ENCODE results near the gene TIGD3.

TIGD3 gene

GRCh38 chr11:65354265-65355012, at the start of gene TIGD3:
TSS of gene TIGD3 (plus strand) at chr11:65354751. CDS start at chr11:65355809, 1,058 bp downstream.
- H3K9ac ChIP-seq (ENCODE audit: low read length) = peak within 1 kb of the TSS; percentile 13
- H3K27me3 ChIP-seq (ENCODE audit: control insufficient read depth, insufficient read depth, low read length) = peaks cover 34% of the 10 kb centered on the region
- peak within 1 kb of the TSS; percentile 78 for H3K4me3 ChIP-seq (ENCODE audit: low read depth, low read length)
- H3K27ac ChIP-seq (ENCODE audit: low read depth, low read length) = no peak within 1 kb of the TSS
- peaks cover 4% of the 10 kb centered on the region; the same call in 1 of the 2 replicates for H3K4me1 ChIP-seq (ENCODE audit: control insufficient read depth, insufficient read depth, low read length)
- no peaks in the 10 kb centered on the region for H3K9me3 ChIP-seq (ENCODE audit: control insufficient read depth, insufficient read depth, low read depth, low read length)
- peaks cover 31% of the 10 kb centered on the region for H3K36me3 ChIP-seq (ENCODE audit: control insufficient read depth, insufficient read depth, low read length)

- Histone ChIP-seq H3K9me3 (ENCODE audit: control insufficient read depth, insufficient read depth, low read depth, low read length) (no peaks in the 10 kb centered on the region), H3K4me1 (ENCODE audit: control insufficient read depth, insufficient read depth, low read length) (peaks cover 12% of the 10 kb centered on the region), H3K27me3 (ENCODE audit: control insufficient read depth, insufficient read depth, low read length) (peaks cover 6% of the 10 kb centered on the region), H3K9ac (ENCODE audit: low read length) (no peak overlapping the region), H3K27ac (ENCODE audit: low read depth, low read length) (no peak overlapping the region), H3K36me3 (ENCODE audit: control insufficient read depth, insufficient read depth, low read length) (peaks cover 25% of the 10 kb centered on the region), H3K4me3 (ENCODE audit: low read depth, low read length) (no peak overlapping the region)
Measured at GRCh38 chr11:65305501-65306268, 48.9 kb upstream of the TIGD3 start.

- H3K27me3 ChIP-seq (ENCODE audit: control insufficient read depth, insufficient read depth, low read length) = peaks cover 16% of the 10 kb centered on the region
- H3K27ac ChIP-seq (ENCODE audit: low read depth, low read length) = no peak overlapping the region
- H3K9me3 ChIP-seq (ENCODE audit: control insufficient read depth, insufficient read depth, low read depth, low read length) = no peaks in the 10 kb centered on the region
- H3K4me3 ChIP-seq (ENCODE audit: low read depth, low read length) = no peak overlapping the region
- H3K4me1 ChIP-seq (ENCODE audit: control insufficient read depth, insufficient read depth, low read length) = peaks cover 6% of the 10 kb centered on the region; the same call in 1 of the 2 replicates
- peak overlapping the region; percentile 15 for H3K9ac ChIP-seq (ENCODE audit: low read length)
- H3K36me3 ChIP-seq (ENCODE audit: control insufficient read depth, insufficient read depth, low read length) = peaks cover 21% of the 10 kb centered on the region
Measured at GRCh38 chr11:65307298-65308229, 47.0 kb upstream of the TIGD3 start.

GRCh38 chr11:65308281-65308891, 46.2 kb upstream of the TIGD3 start:
- Histone ChIP-seq H3K27ac (ENCODE audit: low read depth, low read length) (no peak overlapping the region), H3K4me3 (ENCODE audit: low read depth, low read length) (no peak overlapping the region), H3K36me3 (ENCODE audit: control insufficient read depth, insufficient read depth, low read length) (peaks cover 19% of the 10 kb centered on the region), H3K9ac (ENCODE audit: low read length) (no peak overlapping the region), H3K27me3 (ENCODE audit: control insufficient read depth, insufficient read depth, low read length) (peaks cover 21% of the 10 kb centered on the region), H3K4me1 (ENCODE audit: control insufficient read depth, insufficient read depth, low read length) (peaks cover 6% of the 10 kb centered on the region; the same call in 1 of the 2 replicates), H3K9me3 (ENCODE audit: control insufficient read depth, insufficient read depth, low read depth, low read length) (no peaks in the 10 kb centered on the region)

- H3K4me3 ChIP-seq (ENCODE audit: low read depth, low read length) = no peak overlapping the region
- H3K27ac ChIP-seq (ENCODE audit: low read depth, low read length) = no peak overlapping the region
Measured at GRCh38 chr11:65309006-65309405, 45.5 kb upstream of the TIGD3 start.

GRCh38 chr11:65310215-65310614, 44.3 kb upstream of the TIGD3 start:
- no peak overlapping the region for H3K4me3 ChIP-seq (ENCODE audit: low read depth, low read length)
- H3K9ac ChIP-seq (ENCODE audit: low read length) = no peak overlapping the region
- H3K36me3 ChIP-seq (ENCODE audit: control insufficient read depth, insufficient read depth, low read length) = peaks cover 5% of the 10 kb centered on the region; the same call in 1 of the 2 replicates
- H3K27me3 ChIP-seq (ENCODE audit: control insufficient read depth, insufficient read depth, low read length) = peaks cover 31% of the 10 kb centered on the region
- no peak overlapping the region for H3K27ac ChIP-seq (ENCODE audit: low read depth, low read length)
- peaks cover 8% of the 10 kb centered on the region; the same call in 1 of the 2 replicates for H3K4me1 ChIP-seq (ENCODE audit: control insufficient read depth, insufficient read depth, low read length)
- no peaks in the 10 kb centered on the region for H3K9me3 ChIP-seq (ENCODE audit: control insufficient read depth, insufficient read depth, low read depth, low read length)

More at GRCh38 chr11:65309006-65309405, 45.5 kb upstream of the TIGD3 start:
- Histone ChIP-seq H3K9ac (ENCODE audit: low read length) (no peak overlapping the region), H3K36me3 (ENCODE audit: control insufficient read depth, insufficient read depth, low read length) (peaks cover 13% of the 10 kb centered on the region), H3K9me3 (ENCODE audit: control insufficient read depth, insufficient read depth, low read depth, low read length) (no peaks in the 10 kb centered on the region), H3K4me1 (ENCODE audit: control insufficient read depth, insufficient read depth, low read length) (peaks cover 6% of the 10 kb centered on the region; the same call in 1 of the 2 replicates), H3K27me3 (ENCODE audit: control insufficient read depth, insufficient read depth, low read length) (peaks cover 27% of the 10 kb centered on the region)

GRCh38 chr11:65310736-65311135, 43.8 kb upstream of the TIGD3 start:
- H3K9ac ChIP-seq (ENCODE audit: low read length) = no peak overlapping the region
- 0 out of 2 replicates have a peak, but pooled peaks cover under 1% of the 10 kb centered on the region for H3K36me3 ChIP-seq (ENCODE audit: control insufficient read depth, insufficient read depth, low read length)
- no peak overlapping the region for H3K4me3 ChIP-seq (ENCODE audit: low read depth, low read length)
- no peak overlapping the region for H3K27ac ChIP-seq (ENCODE audit: low read depth, low read length)
- peaks cover 31% of the 10 kb centered on the region for H3K27me3 ChIP-seq (ENCODE audit: control insufficient read depth, insufficient read depth, low read length)
- peaks cover 9% of the 10 kb centered on the region for H3K4me1 ChIP-seq (ENCODE audit: control insufficient read depth, insufficient read depth, low read length)
- H3K9me3 ChIP-seq (ENCODE audit: control insufficient read depth, insufficient read depth, low read depth, low read length) = no peaks in the 10 kb centered on the region

GRCh38 chr11:65311170-65311678, 43.3 kb upstream of the TIGD3 start:
- Histone ChIP-seq H3K27ac (ENCODE audit: low read depth, low read length) (no peak overlapping the region), H3K4me3 (ENCODE audit: low read depth, low read length) (no peak overlapping the region), H3K27me3 (ENCODE audit: control insufficient read depth, insufficient read depth, low read length) (peaks cover 31% of the 10 kb centered on the region), H3K9me3 (ENCODE audit: control insufficient read depth, insufficient read depth, low read depth, low read length) (no peaks in the 10 kb centered on the region), H3K4me1 (ENCODE audit: control insufficient read depth, insufficient read depth, low read length) (peaks cover 14% of the 10 kb centered on the region), H3K36me3 (ENCODE audit: control insufficient read depth, insufficient read depth, low read length) (no peaks in the 10 kb centered on the region), H3K9ac (ENCODE audit: low read length) (no peak overlapping the region)

- Histone ChIP-seq H3K27ac (ENCODE audit: low read depth, low read length) (peak within 1 kb of the TSS; percentile 61; the same call in 1 of the 2 replicates), H3K36me3 (ENCODE audit: control insufficient read depth, insufficient read depth, low read length) (no peaks in the 10 kb centered on the region), H3K27me3 (ENCODE audit: control insufficient read depth, insufficient read depth, low read length) (peaks cover 26% of the 10 kb centered on the region), H3K9ac (ENCODE audit: low read length) (peak within 1 kb of the TSS; percentile 63), H3K4me1 (ENCODE audit: control insufficient read depth, insufficient read depth, low read length) (peaks cover 28% of the 10 kb centered on the region), H3K9me3 (ENCODE audit: control insufficient read depth, insufficient read depth, low read depth, low read length) (no peaks in the 10 kb centered on the region), H3K4me3 (ENCODE audit: low read depth, low read length) (peak within 1 kb of the TSS; percentile 92)
Measured at GRCh38 chr11:65314501-65315203, 39.9 kb upstream of the TIGD3 start, which contains the start of gene CDC42EP2. TSS of gene CDC42EP2 (plus strand) at chr11:65314866. CDS start at chr11:65320899, 6,033 bp downstream.
